NCI-H446 treated with DMSO at 0.1 percent for 48 hours (cell line): Measurements from ENCODE around the gene KRR1.
"Not testable (repeated sequence)": the region's sequence is repeated elsewhere in the genome, so short reads cannot be mapped to it uniquely, and the experiment has no call there.

ENCODE experiments used
- DNase-seq: peaks from one replicate; lab custom pipeline; 2025; lab: John Stamatoyannopoulos, UW

Gene KRR1

DNA sequence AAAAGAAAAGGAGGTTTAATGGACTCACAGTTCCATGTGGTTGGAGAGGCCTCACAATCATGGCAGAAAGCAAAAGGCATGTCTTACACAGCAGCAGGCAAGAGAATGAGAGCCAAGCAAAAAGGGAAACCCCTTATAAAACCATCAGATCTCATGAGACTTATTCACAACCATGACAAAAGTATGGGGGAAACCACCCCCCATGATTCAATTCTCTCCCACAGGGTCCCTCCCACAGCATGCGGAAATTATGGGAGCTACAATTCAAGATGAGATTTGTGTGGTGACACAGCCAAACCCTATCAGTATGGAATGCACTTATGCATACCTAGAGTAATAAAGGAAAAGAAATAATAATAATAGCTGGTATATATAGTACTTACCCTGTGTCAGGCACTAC is 35.3 kb downstream of the KRR1 start:
- no peak for DNase-seq

DNA sequence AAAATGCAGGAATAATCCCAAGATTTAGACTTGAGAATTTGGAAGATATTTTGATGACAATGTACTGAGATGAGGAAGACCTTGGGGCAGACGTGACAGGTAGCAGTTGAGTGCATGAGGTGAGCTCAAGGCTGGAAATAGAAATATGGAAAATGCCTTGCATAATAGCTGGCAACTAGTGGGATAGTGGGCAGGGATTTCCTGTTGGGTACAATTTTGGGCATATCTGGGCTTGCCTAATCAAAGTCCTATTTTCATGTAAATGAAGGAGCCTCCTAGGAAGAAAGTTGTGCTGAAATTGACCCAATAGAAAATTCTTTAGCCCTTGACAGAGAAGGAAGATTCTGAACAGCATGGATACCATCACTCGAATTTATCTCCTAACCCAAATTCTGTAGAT is 37.3 kb downstream of the KRR1 start:
- no peak for DNase-seq

DNA sequence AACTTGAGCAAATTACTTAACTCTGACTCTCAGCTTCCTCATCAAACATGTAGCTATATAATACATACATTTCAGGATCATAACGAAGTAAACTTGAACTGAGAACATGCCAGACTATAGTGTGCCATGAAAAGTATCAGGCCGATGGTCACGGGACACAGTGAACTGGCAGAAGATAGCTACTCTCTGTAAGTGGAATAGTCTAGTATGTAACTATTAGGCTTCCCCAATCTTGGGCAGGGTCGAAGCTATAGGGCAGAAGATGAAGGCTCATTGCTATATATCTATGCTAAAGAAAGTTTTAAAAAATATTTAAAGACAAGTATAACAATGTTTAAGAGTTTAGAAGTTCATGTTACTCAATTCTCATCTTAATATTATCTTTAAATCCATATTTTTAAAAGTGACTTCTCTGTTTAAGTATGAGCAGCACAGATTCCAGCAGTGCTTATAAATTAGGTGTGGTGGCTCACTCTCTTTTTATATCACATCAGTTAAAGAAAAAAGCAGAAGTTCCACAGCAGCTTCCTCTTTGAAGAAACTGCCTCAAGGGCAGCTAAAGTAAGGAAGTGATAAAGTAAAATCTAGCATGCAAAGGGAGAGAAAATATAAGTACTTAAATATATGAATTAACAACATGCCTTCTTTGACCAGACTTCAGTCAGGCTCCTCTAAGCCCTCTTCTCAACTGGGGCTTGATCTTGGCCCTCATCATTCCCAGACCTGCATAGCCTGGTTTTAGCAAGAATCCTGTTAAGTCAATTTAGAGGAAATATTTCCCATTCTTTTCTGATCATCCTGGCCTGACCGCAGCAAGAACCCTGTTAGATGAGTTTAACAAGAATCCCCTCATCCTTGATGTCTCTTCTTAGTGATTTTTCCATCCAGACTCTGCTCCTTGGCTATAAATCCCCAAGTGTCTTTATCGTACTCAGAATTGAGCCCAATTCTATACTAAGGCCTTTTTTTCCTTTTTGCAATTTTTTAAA is 39.2 kb downstream of the KRR1 start:
- no peak for DNase-seq

DNA sequence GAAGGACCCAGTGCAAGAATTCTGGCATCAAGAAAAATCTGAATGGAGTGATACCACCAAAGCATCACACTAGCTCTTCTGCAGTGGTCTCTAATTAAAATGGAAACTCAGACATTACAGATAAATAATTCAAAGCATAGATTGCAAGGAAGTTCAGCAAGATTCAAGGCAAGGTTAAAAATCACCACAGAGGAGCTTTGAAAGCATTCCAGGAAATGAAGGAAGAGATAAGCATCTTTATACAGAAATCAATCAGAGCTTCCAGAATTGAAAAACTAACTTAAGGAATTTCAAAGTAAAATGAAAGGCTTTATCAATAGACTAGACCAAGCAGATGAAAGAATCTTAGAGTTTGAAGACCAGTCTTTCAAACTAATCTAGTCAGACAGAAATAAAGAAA is 51.2 kb downstream of the KRR1 start:
- no peak for DNase-seq

DNA sequence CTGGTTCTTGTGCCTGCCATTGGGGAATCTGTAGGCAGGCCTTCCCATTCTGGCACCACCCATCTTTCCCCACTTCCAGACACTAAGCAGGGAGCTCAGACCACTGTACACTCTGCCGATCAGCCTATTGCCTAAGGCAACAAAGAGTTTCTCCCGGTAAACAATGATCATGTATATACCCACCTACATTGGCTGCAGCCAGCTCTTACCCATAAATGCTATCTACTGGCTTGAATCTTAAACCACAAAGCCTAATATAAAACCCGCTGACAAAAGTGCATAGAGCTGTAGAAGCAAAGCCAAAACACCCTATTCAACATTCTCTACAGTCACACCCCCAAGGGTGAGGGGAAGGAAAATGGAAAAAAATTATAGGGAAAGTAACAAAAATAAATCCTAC is 51.7 kb downstream of the KRR1 start:
- no peak for DNase-seq

DNA sequence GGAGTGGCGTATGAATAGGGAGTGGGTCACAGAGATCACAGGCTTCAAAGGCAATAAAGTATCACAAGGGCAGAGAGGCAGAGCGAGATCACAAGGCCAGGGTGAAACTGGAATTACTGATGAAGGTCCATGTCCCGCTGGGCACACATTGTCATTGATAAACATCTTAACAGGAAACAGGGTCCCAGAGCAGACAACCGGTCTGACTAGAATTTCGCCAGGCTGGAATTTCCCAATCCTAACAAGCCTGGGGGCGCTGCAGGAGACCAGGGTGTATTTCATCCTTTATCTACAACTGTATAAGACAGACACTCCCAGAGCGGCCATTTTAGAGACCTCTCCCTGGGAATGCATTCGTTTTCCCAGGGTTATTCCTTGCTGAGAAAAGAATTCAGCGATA is 53.5 kb downstream of the KRR1 start:
- DNase-seq, result not testable (repeated sequence)

DNA sequence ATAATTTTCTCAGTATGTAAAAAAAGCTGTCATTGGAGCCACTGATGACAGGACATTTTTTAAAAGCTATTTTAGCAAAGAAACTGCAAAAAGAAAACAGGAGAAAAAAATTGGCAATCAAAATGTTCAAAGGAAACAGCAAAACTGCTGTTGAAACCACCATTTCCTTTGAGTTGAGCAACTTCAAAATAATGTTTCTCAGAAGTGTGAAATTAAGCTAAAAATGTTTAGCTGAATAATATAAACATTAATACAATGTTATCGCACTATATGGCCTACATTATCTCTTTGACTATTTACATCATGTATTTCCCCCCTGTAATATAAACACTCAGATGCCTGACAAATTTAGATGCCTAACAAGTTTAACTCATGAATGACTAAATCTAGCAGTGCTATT is 54.2 kb downstream of the KRR1 start:
- DNase-seq, result no peak

DNA sequence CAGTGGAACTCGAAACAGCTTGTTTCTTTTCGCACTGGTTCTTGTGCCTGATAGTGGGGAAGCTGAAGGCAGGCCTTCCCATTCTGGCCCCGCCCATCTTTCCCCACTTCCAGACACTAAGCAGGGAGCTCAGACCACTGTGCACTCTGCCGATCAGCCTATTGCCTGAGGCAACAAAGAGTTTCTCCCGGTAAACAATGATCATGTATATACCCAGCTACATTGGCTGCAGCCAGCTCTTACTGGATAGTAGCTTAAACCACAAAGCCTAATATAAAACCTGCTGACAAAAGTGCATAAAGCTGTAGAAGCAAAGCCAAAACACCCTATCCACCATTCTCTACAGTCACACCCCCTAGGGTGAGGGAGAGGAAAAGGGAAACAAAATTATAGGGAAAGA is 55.6 kb downstream of the KRR1 start:
- no peak for DNase-seq

DNA sequence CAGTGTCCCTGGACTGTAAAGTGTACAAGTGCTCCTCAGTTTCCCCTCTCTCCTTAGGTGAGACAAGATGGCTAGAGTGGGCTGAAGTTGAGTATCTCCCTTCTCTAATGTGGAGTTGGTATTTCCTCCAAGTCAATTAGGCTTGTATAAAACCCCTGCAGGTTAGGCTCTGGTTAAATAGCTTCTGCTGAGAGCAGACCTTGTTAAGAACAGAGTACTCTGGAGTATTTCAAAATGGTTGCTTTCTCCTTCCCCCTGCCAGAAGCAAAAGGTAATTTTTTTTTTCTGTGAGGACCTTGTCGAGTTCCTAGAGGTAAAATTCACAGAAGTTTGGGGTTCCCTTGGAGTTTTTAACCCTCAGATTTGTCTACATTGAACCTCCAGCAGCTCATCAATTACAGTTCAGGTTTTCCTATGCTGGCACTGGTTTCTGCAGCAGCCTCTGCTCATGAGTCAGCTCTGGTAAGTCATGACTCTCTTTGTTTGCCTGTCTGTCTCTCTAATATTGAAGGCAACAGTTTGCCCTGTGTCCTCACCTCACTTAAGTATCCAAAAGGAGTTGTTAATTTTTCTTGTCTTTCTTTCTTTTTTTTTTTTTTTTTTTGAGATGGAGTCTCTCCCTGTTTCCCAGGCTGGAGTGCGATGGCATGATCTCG is 58.6 kb downstream of the KRR1 start:
- DNase-seq, result no peak

DNA sequence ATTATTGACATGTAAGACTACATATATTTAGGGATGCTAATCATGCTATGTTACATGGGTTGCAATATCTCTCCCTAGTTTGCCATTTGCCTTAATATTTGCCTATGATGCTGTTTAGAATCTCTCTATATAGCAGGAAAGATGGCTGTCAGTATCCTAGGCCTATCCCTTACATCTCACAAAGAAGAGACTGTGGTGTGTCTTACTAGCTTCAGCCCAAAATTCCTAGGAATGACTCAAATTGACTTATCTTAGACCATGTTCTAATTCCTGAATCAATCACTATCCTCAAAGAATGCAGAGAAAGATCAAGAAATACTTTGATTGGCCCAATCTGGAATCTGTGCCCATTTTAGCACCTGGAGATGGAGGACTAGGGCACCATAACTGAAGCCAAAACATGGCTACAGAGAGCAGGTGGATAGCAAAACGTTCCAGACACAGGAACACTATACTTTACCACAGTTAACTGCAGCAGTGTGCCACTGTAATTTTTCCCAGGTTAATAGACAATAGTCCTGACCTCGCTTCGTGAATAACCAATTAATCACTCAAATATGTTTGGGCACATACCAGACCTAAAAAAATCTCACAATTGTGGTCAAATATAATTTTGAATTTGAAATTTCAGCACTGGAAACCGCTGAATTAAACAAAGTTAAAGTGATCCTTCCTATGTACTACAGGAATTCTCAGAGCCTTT is 63.6 kb downstream of the KRR1 start:
- DNase-seq, result no peak

DNA sequence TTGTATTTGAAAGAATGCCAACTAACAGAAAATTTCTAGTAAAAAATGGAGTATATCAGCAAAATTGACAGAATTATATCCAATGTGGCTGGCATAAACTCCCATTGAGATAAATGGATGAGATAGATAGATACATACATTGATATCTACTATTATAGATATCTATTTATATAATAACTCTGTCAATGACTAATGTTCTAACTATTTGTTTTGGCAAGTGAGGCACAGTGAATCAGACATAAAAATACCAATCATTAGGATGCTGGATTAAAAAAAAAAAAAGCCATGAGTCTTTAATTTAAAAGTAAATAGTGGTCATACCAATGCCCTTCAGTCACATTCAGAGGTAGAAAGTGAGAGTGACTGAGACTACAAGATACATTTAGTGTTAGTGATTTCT is 64.6 kb downstream of the KRR1 start:
- no peak for DNase-seq

DNA sequence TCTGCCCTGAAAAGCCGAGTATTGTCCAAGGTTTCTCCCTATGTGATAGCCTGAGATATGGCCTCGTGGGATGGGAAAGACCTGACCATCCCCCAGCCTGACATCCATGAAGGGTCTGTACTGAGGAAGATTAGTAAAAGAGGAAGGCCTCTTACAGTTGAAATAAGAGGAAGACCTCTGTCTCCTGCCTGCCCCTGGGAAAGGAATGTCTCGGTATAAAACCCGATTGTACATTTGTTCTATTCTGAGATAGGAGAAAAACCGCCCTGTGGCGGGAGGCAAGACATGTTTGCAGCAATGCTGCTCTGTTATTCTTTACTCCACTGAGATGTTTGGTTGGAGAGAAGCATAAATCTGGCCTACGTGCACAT is 66.3 kb downstream of the KRR1 start:
- not testable (repeated sequence) for DNase-seq

DNA sequence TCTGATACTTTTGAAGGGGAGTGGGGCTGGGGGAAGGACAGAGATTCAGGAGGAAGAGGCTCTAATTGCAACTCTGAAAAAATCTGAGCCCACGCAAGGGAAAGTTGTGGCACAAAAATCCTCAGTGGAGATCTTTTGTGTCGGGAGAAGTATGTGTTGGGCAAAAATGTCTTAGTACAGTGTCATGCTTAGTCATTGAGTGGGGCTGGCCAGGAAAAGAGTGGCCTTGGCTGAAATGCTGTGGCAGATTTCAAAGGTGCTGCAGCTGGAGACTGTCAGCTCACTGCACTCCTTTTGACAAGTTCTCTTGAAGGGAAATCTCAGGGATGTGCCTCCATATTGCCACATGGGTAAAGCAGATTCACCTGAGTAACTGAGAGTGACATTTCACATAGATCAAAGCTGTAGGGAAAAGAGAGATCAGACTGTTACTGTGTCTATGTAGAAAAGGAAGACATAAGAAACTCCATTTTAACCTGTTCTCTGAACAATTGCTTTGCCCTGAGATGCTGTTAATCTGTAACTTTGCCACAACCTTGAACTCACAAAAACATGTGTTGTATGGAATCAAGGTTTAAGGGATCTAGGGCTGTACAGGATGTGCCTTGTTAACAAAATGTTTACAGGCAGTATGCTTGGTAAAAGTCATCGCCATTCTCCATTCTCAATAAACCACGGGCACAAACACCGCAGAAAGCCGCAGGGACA is 66.8 kb downstream of the KRR1 start:
- DNase-seq, result no peak

DNA sequence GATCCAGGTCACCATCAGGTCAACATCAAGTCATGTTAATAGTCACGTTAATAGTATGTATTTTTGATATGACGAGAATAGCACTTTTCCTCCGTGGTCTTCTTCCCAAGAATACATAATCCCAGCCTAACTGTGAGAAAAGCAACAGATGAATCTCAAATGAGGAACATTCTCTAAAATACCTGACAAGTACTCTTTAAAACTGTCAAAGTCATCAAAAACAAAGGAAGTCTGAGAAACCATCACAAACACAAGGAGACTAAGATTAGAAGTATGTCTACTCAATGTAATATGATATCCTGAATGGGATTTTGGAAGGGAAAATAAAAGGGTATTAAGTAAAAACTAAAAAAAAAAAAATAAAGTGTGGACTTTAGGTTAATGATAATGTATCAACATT is 67.7 kb downstream of the KRR1 start:
- DNase-seq, result no peak

DNA sequence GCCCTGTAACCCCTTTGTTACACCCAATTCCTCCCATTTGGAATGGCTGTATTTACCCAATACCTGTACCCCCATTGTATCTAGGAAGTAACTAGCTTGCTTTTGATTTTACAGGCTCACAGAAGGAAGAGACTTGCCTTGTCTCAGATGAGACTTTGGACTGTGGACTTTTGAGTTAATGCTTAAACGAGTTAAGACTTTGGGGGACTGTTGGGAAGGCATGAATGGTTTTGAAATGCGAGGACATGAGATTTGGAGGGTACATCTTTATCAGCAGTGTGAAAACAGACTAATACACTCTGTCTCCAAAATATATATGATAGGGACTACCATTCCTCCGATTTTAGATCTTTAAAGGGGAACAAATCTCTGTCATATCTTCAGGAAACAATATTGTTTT is 69.0 kb downstream of the KRR1 start:
- not testable (repeated sequence) for DNase-seq

DNA sequence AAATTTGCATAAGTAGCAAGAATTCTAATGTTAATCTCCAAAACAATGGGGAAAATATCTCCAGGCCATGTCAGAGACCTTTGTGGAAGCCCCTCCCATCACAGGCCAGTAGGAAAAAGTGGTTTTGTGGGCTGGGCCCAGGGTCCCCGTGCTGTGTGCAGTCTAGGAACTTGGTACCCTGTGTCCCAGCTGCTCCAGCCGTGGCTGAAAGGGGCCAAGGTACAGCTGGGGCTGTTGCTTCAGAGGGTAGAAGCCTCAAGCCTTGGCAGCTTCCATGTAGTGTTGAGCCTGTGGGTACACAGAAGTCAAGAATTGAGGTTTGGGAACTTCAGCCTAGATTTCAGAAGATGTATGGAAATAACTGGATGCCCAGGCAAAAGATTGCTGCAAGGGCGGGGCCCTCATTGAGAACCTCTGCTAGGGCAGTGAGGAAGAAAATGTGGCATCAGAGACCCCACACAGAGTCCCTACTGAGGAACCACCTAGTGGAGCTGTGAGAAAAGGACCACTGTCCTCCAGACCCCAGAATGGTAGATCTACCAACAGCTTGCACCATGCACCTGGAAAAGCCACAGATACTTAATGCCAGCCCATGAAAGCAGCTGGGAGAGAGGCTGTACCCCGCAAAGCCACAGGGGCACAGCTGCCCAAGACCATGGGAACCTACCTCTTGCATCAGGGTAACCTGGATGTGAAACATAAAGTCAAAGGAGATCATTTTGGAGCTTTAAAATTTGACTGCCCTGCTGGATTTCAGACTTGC is 69.5 kb downstream of the KRR1 start:
- DNase-seq, result not testable (repeated sequence)
